OCI-LY1 (cell line): ENCODE data around the gene HTR4.

Experiments used
- EZH2 ChIP-seq: fragments of 200-600 bp; sonication (generic), shearing (Covaris generic); IDR thresholded peaks from 2 replicates; pipeline ENCODE4 v1.8.0; 2017; ENCODE audit warnings: borderline replicate concordance, mixed run types, mild to moderate bottlenecking, antibody characterized with exemption, low read length, moderate library complexity, mixed read lengths
- TF ChIP-seq, protein P1 (sequence below): fragments of 200-600 bp; sonication (generic), shearing (Covaris generic); IDR thresholded peaks from 2 replicates; pipeline ENCODE4 v1.5.1; 2017; ENCODE audit warnings: mild to moderate bottlenecking, antibody characterized with exemption, low read length, moderate library complexity, mixed read lengths

DNA sequence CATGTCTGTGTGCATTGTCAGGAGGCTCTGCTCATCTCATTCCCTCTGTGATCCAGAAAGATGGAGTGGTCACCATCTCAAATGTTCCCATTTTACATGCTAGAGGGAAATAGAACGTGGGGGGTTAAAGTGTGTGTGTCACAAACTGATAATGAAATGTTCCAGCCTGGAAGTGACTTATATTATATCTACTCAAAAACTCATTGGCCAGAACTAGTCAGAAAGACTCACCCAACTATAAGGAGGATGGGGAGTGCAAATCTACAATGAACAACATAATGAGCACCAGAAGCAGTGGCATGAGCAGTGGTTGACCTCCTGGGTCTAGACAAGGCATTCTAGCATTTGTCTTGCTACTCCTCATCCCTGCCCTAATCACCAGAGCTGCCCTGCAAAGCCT, 81.0 kb downstream of the HTR4 start:
- TF ChIP-seq, protein P1, sequence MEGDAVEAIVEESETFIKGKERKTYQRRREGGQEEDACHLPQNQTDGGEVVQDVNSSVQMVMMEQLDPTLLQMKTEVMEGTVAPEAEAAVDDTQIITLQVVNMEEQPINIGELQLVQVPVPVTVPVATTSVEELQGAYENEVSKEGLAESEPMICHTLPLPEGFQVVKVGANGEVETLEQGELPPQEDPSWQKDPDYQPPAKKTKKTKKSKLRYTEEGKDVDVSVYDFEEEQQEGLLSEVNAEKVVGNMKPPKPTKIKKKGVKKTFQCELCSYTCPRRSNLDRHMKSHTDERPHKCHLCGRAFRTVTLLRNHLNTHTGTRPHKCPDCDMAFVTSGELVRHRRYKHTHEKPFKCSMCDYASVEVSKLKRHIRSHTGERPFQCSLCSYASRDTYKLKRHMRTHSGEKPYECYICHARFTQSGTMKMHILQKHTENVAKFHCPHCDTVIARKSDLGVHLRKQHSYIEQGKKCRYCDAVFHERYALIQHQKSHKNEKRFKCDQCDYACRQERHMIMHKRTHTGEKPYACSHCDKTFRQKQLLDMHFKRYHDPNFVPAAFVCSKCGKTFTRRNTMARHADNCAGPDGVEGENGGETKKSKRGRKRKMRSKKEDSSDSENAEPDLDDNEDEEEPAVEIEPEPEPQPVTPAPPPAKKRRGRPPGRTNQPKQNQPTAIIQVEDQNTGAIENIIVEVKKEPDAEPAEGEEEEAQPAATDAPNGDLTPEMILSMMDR: no peak
- TF ChIP-seq EZH2: no peak
